PC-3 (cell line): Measurements from ENCODE around the gene MRPS25.

ENCODE experiments used
- EZH2 ChIP-seq: fragments of 300-600 bp; sonication (generic); IDR thresholded peaks from one replicate; pipeline ENCODE4 v1.6.1; 2017; ENCODE audit warnings: antibody characterized with exemption, mild to moderate bottlenecking, low read length; ENCODE audit not compliant: unreplicated experiment
- EZH2phosphoT487 ChIP-seq: fragments of 300-600 bp; sonication (generic); IDR thresholded peaks from 2 replicates; pipeline ENCODE4 v1.6.1; 2018; ENCODE audit warnings: mild to moderate bottlenecking, antibody characterized with exemption, low read length, borderline replicate concordance
- TF ChIP-seq, protein P1 (sequence below): fragments of 300-600 bp; sonication (generic); conservative IDR thresholded peaks from 2 replicates; pipeline ENCODE4 v1.5.1; 2017; ENCODE audit warnings: antibody characterized with exemption, low read depth, mild to moderate bottlenecking, low read length

DNA sequence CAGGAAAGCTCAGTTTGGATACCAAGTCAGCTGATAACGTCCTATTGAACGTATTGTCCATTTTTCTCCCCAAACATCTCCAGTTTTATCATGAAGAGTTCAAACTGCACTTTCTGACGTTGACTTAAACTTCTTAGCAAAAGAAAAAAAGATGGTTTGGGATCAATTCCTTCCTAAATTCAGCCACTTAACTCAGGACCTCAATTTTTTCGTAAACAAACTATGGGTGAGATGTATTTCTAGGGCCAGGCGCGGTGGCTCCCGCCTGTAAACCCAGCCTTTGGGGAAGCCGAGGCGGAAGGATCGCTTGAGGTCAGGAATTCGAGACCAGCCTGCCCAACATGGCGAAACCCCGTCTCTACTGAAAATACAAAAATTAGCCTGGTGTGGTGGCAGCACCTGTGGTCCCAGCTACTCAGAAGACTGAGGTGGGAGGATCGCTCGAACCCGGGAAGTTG, 464 bp upstream of the MRPS25 start:
- TF ChIP-seq EZH2, result no peak
- TF ChIP-seq, protein P1, sequence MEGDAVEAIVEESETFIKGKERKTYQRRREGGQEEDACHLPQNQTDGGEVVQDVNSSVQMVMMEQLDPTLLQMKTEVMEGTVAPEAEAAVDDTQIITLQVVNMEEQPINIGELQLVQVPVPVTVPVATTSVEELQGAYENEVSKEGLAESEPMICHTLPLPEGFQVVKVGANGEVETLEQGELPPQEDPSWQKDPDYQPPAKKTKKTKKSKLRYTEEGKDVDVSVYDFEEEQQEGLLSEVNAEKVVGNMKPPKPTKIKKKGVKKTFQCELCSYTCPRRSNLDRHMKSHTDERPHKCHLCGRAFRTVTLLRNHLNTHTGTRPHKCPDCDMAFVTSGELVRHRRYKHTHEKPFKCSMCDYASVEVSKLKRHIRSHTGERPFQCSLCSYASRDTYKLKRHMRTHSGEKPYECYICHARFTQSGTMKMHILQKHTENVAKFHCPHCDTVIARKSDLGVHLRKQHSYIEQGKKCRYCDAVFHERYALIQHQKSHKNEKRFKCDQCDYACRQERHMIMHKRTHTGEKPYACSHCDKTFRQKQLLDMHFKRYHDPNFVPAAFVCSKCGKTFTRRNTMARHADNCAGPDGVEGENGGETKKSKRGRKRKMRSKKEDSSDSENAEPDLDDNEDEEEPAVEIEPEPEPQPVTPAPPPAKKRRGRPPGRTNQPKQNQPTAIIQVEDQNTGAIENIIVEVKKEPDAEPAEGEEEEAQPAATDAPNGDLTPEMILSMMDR, result no peak
- no peak for TF ChIP-seq EZH2phosphoT487
